Fibroblast of upper back skin (primary cell): ENCODE results near the gene NR4A3.

Experiments used
- DNase-seq: peaks from one replicate; pipeline ENCODE4 v3.0.0-alpha.2; 2013

NR4A3 gene

GRCh38 chr9:99816392-99816791, 5.3 kb upstream of the NR4A3 start:
- no peak for DNase-seq

DNA sequence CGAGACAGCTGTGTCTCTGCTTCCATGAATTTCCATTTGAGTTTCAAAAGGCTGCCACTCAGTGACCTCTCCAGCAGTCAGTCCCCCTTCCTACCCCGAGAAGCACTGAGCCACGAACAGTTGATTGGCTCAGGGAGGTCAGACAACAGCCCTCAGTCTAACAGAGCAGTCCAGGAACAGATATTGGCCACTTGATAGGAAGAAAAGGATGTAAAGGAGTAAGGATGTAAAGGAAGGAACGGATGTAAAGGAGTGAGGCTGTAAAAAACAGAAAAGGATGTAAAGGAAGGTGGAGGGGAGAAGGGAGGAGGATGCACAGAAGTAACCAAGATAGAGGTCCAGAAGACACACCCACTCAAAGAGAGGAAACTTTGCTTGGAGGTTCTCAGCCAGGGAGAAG, 3.2 kb upstream of the NR4A3 start:
- no peak for DNase-seq

DNA sequence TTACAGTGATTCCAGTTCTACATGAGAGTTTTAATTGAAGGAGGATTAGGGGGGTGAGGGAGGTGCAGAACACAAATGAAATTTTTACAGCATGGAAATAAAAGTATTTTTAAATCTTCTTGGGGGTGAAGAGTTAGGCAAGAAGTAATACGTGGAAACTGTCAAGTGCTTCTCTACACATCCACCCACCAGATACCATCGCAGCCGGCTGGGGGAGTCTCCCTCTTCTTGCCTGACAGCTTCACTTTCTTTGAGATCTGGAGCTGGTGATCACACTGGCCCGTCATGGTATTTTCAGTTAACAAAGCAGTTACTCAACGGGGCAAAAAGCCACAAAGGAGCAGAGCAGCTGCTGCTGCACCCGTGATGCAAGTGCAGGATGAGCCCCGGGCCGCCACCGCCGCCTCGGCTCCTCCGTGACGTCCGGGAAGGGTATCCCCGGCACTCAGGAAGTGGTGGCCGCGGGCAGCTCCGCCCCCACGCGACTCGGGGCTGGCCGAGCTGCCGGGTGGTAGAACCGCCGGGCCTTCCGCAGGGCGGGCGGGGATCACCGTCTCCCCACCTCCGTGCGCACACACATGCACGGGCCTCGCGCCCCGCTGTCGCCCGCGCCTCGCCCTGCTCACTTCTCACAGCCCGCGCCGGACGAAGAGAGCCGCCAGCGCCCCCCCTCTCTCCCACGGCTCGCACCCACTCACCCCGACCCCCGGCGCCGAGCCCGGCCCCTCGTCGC, 2.4 kb upstream of the NR4A3 start:
- DNase-seq = peak; percentile 83

DNA sequence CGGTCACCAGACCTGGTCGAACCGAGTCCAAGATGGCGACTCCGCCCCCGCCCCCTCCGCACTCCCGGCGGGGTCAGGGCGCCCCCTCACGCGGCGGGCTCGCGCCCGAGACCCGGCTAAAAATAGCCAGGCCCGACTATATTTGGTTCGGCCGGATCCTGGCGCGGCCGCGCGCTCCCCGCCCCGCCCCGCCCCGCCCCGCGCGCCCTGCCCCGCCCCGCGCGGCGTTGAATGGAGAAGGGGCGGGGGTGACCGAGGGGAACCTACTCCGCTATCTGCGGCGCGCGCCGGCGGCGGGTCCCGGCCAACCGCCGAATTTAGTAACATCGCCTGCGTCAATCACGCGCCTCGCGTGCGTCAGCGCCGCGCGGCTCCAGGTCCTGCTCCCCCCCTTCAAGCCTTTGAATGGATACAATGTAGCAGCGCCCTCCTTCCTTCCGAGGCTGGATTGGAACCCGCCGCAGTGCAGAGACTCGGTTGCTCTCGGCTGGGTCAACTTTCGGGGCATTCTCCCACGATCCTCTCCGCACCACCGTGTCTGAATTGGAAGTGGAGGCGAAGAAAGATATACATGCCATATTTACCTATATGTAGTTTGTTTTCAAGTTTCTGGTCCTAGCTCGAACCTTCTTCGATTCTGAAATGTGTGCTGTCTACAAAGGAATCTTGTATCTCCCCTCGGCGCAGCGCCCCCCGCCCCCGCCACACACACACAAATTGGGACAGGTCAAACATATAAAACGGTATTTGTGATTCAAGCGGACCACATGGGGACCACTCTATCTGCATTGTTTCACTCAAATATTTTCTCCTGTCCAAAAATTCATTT, 1.6 kb upstream of the NR4A3 start:
- peak; percentile 95 for DNase-seq

DNA sequence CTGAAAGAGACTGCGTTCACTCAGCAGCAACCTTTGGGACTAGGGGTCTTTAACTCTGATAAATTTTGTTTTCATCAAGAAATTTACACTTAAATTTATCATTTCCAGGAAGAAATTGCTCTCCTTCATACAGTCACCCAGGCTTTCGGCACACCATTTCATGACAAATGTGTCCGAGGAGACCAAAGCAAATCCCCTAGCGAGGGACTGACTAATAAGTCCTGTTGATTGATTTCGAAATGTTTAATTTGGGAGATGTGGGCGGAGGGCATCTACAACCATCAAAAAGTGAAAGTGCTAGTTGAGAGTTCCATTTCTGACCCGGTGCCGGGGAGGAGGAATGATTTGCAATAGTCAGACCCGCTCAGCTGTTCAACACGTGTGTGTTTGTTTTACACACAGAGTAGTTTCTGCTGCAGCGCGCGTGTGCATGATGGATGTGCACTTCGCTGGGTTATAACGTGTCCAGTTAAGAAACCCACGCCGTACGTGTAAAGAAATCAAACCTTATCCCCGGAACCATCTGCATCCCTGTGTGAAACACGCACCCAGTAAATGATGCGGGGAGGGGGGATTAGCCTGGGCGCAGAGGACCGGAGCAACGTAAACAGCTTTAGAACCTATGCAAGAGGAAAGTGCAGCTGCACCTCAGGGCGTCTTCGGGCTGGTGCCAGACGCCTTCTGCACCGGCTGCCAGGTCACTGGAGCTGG, 845 bp upstream of the NR4A3 start:
- DNase-seq = peak; percentile 65

DNA sequence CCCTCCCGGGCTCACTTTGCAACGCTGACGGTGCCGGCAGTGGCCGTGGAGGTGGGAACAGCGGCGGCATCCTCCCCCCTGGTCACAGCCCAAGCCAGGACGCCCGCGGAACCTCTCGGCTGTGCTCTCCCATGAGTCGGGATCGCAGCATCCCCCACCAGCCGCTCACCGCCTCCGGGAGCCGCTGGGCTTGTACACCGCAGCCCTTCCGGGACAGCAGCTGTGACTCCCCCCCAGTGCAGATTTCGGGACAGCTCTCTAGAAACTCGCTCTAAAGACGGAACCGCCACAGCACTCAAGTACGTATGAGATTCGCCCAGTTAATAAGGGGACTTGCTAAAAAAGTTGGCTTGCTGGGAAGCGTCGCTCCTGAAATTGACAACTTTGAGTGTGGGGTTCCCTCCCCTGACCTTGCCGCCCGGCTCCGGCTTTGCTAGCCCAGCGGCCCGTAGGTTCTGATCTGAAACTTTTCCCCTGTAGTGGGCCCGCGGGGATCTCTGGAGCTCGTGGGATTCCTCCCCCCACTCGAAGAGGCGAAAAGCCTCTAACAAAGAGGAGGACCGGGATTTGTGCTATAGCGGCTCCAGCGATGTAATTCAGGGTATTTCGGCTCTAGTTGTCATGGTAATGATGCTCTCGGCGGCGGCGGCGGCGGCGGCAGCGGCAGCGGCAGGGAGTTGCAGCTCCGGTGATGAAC, 572 bp downstream of the NR4A3 start:
- peak; percentile 48 for DNase-seq

GRCh38 chr9:99822806-99823591, 1.3 kb downstream of the NR4A3 start:
- peak; percentile 25 for DNase-seq

DNA sequence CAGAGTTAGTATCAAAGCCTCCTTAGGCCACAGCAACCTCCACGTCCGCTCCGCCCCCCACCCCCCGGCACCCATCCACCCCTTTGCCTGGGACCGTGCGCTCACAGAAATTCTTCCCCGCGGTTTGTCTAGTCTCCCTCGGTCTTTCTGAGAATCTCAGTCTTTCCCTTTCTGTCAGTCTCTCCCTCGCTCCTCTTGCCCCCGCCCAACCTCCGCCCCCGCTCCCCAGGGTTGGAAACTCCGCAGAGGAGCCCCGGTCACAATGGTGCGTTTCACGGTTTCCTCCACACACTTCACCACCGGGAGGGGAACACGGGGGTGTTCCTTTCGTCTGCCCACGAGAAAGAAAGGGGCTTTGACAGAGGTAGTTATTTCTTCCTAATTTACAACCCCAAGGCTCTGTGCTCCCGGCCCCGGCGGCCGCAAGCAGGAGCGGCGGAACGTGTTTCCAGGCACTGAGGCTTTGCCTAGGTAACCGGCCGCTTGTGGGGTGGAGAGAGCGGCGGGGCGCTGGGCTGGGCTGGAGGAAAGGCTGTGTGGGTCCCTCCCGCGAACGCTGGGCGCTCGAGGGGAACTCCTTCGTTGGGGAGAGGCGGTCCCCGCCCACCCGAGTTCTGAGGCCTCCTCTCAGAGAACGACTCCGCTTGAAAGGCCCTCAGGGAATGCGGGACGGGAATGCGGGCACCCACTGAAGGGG, 2.1 kb downstream of the NR4A3 start:
- no peak for DNase-seq

DNA sequence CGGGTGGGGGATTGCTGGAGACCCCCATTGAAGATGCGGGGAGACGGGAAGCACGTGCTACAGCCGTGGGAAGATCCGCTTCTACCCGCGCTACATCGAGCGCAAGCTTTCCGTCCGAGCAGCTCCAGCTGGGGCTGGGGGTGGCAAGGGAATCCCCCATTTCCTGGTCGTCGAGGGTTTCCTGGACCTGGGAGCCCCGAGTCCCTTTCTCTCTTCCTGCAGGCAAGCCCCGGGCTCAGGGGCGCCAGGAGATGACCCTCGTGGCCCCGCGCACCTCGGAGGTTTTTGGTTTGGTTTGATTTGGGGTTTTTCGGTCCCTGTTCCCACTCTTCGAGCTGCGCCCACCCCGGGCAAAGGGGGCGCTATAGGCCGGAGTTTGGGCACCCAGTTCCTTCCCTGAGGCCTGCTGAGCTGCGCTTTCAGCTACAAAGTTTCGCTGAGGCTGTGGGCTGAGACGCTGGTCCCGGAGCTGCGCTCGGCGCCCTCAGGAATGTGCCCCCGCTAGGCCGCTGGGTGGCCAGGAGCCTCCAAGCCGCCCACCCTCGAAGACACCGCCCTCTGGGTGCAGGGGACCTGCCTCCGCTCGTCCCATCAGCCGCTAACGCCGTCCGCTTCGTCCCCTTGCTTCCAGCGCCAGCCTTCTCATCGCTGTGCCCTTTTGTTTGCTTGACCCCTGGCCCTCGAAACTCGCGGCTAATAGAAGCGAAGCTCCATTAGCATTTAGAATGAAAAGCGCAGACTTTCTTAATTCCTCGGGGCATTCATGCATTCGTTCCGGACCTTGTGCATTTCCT, 2.9 kb downstream of the NR4A3 start:
- DNase-seq = peak; percentile 26

- DNase-seq = no peak
Observed at GRCh38 chr9:99825172-99826046, 3.7 kb downstream of the NR4A3 start.

- DNase-seq = no peak
Observed at GRCh38 chr9:99826579-99826978, 4.9 kb downstream of the NR4A3 start.

- DNase-seq = no peak
Observed at GRCh38 chr9:99827244-99827643, 5.6 kb downstream of the NR4A3 start.

DNA sequence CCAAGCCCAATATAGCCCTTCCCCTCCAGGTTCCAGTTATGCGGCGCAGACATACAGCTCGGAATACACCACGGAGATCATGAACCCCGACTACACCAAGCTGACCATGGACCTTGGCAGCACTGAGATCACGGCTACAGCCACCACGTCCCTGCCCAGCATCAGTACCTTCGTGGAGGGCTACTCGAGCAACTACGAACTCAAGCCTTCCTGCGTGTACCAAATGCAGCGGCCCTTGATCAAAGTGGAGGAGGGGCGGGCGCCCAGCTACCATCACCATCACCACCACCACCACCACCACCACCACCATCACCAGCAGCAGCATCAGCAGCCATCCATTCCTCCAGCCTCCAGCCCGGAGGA, 6.3 kb downstream of the NR4A3 start:
- no peak for DNase-seq

GRCh38 chr9:99828417-99829176, 6.9 kb downstream of the NR4A3 start:
- no peak for DNase-seq

DNA sequence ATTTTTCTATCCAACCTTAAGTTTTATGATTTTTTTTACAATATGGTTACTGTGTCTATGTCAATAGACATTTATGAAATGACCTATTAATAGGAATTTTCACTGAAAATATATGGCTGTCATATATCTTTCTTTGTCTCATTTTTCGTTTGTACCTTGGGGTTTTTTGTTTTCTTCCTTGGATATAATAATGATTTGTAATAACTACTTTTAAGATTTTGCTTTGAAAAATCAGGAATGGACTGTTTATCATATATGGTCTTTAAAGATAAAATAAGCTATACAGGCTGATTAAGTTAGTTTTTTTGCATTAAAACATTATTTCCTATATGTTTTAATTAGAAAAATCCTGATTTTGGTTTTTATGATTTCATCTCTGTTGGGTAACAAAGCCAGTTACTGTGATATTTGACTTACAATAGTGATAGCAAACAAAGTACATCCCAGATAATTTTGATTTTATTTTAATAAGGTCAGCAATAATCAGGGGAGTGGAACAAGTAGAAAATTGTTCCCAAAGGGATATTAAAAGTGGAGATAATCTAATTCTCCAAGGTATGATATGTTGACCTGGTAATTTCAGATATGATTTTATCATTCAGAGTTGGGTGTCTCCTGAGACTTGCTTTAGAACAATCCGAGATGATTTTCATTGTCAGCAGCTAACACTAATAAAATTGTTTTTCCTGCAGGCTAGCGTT, 10.3 kb downstream of the NR4A3 start:
- no peak for DNase-seq

- DNase-seq = no peak
Observed at GRCh38 chr9:99832558-99832864, 10.8 kb downstream of the NR4A3 start.

- no peak for DNase-seq
Observed at GRCh38 chr9:99833735-99834134, 12.1 kb downstream of the NR4A3 start.

GRCh38 chr9:99834474-99834873, 12.8 kb downstream of the NR4A3 start:
- no peak for DNase-seq

GRCh38 chr9:99835142-99835541, 13.5 kb downstream of the NR4A3 start:
- no peak for DNase-seq
